ENCODE data around the gene CDCA7. TPM values are rescaled to one million over a fixed set of nuclear protein-coding genes. Genes with fewer than 3 reads are reported as not detected.
A peak's percentile ranks its signal among the peaks of the same experiment; 100 is the strongest.

The CDCA7 gene
- total RNA-seq, 1 donor from 2014 or later: not detected

- no peak for DNase-seq (ENCODE audit: low spot score in 2 of 2)
- TF ChIP-seq CTCF (IDR thresholded peaks at IDR 0.05): no peak
- Histone ChIP-seq H3K27me3 (no peaks in the 10 kb centered on the region), H3K36me3 (no peaks in the 10 kb centered on the region), H3K4me1 (peaks cover 0 to 6% of the 10 kb centered on the region in 2 donors), H3K4me3 (no peak overlapping the region), H3K9me3 (no peaks in the 10 kb centered on the region), H3K27ac (no peak overlapping the region)
- intact Hi-C loops (cut with DNase I): no loop called here
These were observed 42.9 kb downstream of the CDCA7 start for GRCh38 chr2:173397539-173397938.

DNA sequence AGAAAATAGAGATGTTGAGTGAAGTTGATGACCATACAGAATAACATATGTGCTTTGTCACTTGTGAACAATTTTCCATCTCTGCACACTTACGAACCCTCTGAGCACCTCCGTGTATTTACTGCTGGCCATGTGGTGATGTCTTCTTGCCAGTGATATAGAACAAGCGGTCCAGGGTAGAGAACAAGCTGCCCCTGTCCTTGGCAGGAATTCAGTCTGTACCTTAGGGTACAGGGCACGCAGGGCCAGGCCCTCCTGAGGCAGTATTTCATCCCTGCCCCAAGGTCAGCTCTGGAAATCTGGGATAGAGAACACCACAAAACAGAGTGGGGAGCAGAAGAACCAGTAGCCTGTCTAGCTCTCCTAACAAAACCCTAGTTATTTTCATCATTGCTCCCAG, 44.6 kb downstream of the CDCA7 start:
- DNase-seq (ENCODE audit: low spot score in 2 of 2): no peak
- no peaks in the 10 kb centered on the region for H3K27me3 ChIP-seq
- H3K4me1 ChIP-seq: peaks cover 0 to 6% of the 10 kb centered on the region in 2 donors
- no peak overlapping the region for H3K4me3 ChIP-seq
- intact Hi-C loops (cut with DNase I): no loop called here
- no peak for TF ChIP-seq CTCF (IDR thresholded peaks at IDR 0.05)
- H3K27ac ChIP-seq: no peak overlapping the region
- no peaks in the 10 kb centered on the region for H3K9me3 ChIP-seq
- no peaks in the 10 kb centered on the region for H3K36me3 ChIP-seq

GRCh38 chr2:173400760-173401159, 46.1 kb downstream of the CDCA7 start:
- Histone ChIP-seq H3K4me3 (no peak overlapping the region), H3K9me3 (no peaks in the 10 kb centered on the region), H3K36me3 (no peaks in the 10 kb centered on the region), H3K27me3 (no peaks in the 10 kb centered on the region), H3K27ac (no peak overlapping the region), H3K4me1 (peaks cover 0 to 6% of the 10 kb centered on the region in 2 donors)
- TF ChIP-seq CTCF (IDR thresholded peaks at IDR 0.05): no peak
- intact Hi-C loops (cut with DNase I): loop anchor here (10.0 kb wide), 1 partner anchor 674 kb away; no protein-coding TSS in a partner anchor
- no peak for DNase-seq (ENCODE audit: low spot score in 2 of 2)

GRCh38 chr2:173401716-173402326, 47.1 kb downstream of the CDCA7 start:
- H3K27me3 ChIP-seq: no peaks in the 10 kb centered on the region
- no peak for DNase-seq (ENCODE audit: low spot score in 2 of 2)
- no peaks in the 10 kb centered on the region for H3K9me3 ChIP-seq
- peaks cover 0 to 6% of the 10 kb centered on the region in 2 donors for H3K4me1 ChIP-seq
- TF ChIP-seq CTCF (IDR thresholded peaks at IDR 0.05): no peak
- H3K36me3 ChIP-seq: no peaks in the 10 kb centered on the region
- peak overlapping the region in 1 of 2 donors; percentile 20 for H3K4me3 ChIP-seq
- intact Hi-C loops (cut with DNase I): loop anchor here (2.0 to 10.0 kb wide), 3 partner anchors 47 to 939 kb away; no protein-coding TSS in a partner anchor
- no peak overlapping the region for H3K27ac ChIP-seq

DNA sequence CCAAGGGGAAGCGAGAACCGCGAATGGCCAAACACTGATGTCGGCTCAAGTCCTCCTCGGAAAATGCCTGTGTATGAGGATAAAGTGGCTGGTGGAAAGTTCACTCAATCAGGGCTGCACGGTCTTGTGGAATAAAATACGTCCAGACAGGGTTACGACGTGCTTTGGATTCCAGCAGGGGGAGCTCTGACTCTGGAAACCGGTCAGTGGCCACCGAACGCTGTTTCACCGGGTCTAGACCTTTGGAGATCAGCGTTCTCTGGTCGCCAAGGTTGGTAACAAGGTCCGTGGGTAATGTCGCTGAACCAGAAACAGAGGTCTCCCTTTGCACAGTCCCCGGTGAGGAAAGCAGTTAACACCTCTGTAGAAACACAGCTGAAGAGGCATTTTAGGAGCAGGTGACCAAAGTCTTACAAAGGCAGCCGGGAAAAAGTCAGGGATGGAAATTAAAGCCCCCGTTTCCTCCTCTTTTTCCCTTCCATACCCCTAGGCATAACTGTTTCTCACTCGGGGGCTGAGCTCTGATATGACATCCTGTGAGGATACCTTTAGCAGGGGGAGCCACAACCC, 47.8 kb downstream of the CDCA7 start:
- H3K9me3 ChIP-seq: no peaks in the 10 kb centered on the region
- TF ChIP-seq CTCF (IDR thresholded peaks at IDR 0.05): peak; percentile 81 to 85 (median 84)
- no peak overlapping the region for H3K27ac ChIP-seq
- H3K4me1 ChIP-seq: peaks cover 0 to 6% of the 10 kb centered on the region in 2 donors
- no peaks in the 10 kb centered on the region for H3K27me3 ChIP-seq
- H3K4me3 ChIP-seq: peak overlapping the region in 1 of 2 donors; percentile 20
- peak; percentile 24 to 85 for DNase-seq (ENCODE audit: low spot score in 2 of 2)
- no peaks in the 10 kb centered on the region for H3K36me3 ChIP-seq
- intact Hi-C loops (cut with DNase I): loop anchor here (2.0 to 10.0 kb wide), 3 partner anchors 46 to 938 kb away; no protein-coding TSS in a partner anchor
